Stimulated activated CD4-positive, alpha-beta T cell treated with anti-CD3 and anti-CD28 coated beads, Interleukin-1b, Interleukin-23, amount 100 ng/mL, for 1 hour (primary cell): ENCODE results near the gene TPD52L1.

Experiments used
- DNase-seq, 2 donors: peaks; one replicate each; pipeline ENCODE4 v3.0.0-alpha.2; 2020; ENCODE audit warnings: low read depth in 2 of 2

TPD52L1 gene

DNA sequence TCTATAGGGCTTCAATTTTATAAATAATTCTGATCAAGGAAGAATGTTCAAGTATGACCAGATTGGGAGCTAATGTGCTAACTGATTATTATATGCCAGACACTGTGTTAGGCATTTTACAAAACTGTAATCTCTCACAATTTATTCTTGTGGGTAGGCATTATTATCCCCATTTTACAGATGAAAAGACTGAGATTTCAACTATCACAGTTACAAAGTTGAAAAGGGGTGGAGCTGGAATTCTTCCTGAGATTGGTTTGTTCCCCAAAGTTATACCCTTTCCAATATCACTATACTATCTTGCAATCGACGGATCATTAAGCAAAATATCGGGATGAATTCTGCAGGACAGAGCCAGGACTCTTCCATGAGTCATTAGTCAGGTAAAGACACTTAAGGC is 57.1 kb downstream of the TPD52L1 start:
- no peak for DNase-seq

GRCh38 chr6:125211352-125211751 is 57.8 kb downstream of the TPD52L1 start:
- DNase-seq = no peak

GRCh38 chr6:125212377-125212776 is 58.8 kb downstream of the TPD52L1 start:
- DNase-seq = no peak

DNA sequence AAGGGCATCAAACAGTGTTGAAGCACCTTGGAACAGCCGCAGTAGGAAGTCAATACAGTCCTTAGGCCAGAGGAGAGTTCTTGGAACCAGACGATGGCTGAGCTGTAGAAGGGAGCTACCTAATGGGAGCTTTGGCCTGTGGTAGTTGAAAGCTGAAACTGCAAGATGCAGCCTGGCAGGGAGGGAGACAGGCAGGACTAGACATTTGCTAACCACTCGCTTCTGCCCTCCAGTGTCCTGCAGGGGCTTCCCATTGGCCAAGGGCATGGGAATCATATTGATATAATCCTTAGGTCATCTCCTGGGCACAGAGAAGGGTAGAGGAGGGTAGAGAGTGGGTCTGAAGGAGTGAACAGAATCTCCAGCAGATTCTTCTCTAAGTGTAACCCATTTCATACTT is 60.4 kb downstream of the TPD52L1 start:
- DNase-seq = no peak

- DNase-seq = no peak
Measured at GRCh38 chr6:125215252-125215819, 61.8 kb downstream of the TPD52L1 start.

- no peak for DNase-seq
Measured at GRCh38 chr6:125216015-125216414, 62.4 kb downstream of the TPD52L1 start.

DNA sequence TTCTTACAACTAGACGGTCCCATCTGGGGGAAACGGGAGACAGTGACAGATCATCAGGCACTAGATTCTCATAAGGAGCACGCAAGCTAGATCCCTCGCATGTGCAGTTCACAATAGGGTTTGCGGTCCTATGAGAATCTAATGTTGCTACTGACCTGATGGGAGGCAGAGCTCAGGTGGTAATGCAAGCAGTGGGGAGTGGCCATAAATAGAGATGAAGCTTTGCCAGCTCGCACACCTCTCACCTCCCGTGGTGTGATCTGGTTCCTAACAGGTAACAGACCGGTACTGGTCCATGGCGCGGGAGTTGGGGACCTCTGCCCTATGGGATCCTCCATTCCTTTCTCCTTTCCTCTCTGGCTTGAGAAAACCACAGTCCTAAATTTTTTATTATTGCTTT is 63.8 kb downstream of the TPD52L1 start:
- no peak for DNase-seq

DNA sequence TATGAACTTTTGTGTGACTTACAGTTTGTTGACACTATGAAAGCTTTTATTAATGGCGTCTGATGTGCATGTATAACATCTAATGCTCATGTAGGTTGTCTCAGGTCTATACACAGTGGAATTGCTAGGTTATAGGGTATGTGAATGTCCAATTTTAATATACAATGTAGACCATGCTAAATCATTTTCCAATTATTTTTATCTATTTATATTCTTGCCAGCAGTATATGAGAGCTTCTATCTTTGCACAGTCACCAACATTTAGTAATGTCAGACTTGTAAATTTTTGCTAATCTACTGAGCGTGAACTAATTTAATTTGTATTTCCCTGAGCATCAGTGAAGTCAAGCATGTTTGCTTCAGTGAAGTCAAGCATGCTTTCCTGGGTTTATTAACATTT is 64.4 kb downstream of the TPD52L1 start:
- DNase-seq = no peak

- no peak for DNase-seq
Measured at GRCh38 chr6:125219361-125219895, 65.9 kb downstream of the TPD52L1 start.

GRCh38 chr6:125220712-125221111 is 67.1 kb downstream of the TPD52L1 start:
- no peak for DNase-seq

- no peak for DNase-seq
Measured at GRCh38 chr6:125222531-125223455, 69.2 kb downstream of the TPD52L1 start.

GRCh38 chr6:125224231-125224861 is 70.8 kb downstream of the TPD52L1 start:
- DNase-seq = no peak

GRCh38 chr6:125227244-125227643 is 73.7 kb downstream of the TPD52L1 start:
- DNase-seq = no peak

- no peak for DNase-seq
Measured at GRCh38 chr6:125228981-125229479, 75.5 kb downstream of the TPD52L1 start.

DNA sequence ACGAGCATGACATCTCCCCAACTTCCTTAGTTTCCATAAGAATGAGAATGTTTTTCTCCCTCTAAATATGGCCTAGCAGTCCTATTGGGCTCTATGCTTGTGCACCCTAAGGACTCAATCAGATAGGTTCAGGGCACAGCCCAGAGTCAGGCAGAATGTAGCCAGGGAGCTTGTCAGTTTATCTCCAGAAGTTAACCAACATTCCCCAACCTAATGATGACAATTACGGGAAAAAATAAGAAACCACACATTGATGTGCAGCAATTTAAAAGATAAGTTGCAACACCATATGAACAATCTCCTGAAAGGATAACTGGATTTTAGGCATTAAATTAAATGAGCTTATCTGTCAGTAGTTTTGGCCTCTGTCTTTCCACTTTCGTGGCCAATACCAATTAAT is 77.1 kb downstream of the TPD52L1 start:
- no peak for DNase-seq

DNA sequence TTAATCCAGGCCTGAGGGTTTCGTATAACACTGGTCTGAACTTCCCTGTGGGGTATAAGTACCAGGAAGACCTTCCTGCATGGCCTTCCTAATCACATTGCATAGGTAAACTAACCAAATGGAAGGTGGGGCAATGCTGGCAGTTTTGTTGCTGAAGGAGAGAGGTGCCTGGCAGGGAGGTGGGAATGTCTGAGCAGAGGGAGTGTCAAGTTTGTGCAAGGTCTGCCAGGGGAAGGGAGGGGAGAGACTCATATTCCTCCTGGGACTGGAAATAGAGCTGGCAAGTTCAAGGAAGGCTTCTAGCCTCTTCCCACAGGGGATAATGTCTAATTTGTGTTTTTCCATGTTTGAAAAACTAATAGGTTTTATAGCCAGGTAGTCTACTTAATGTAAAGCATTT is 77.6 kb downstream of the TPD52L1 start:
- no peak for DNase-seq

DNA sequence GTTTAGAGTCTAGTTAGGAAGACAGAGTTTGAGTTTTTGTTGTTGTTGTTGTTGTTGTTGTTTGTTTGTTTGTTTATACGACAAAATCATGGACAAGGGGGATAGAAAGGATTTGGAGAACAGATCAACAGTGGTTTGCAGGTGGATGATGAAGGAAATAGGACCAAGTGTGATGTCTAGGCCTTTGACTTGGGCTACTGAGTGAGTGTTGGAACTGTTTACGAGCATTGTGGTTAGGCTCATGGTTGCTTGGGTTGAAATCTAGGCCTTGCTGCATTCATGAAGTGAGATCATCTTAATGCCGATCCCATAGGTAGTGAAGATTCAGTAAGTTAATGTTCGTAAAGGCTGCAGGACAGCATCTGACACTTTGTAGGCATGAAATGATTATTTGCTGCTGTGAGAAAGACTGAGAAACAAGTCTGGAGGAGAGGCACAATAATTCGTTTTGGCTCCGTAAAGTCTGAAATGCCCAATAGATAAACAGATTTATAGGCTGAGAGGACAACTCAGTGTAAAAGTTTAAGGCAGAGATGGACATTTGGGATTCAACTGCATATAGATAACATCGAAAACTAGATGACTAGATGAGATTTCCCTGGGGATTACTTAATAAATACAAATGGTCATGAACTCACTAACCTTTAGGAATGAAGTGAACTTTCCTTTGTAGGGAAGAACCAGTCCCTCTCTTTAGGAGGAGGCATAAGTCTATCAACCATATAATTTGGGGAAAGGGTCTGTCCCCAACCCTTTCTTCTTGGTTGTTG is 78.2 kb downstream of the TPD52L1 start:
- DNase-seq = no peak

- DNase-seq = no peak
Measured at GRCh38 chr6:125232466-125232865, 78.9 kb downstream of the TPD52L1 start.

GRCh38 chr6:125233202-125233601 is 79.6 kb downstream of the TPD52L1 start:
- no peak for DNase-seq

DNA sequence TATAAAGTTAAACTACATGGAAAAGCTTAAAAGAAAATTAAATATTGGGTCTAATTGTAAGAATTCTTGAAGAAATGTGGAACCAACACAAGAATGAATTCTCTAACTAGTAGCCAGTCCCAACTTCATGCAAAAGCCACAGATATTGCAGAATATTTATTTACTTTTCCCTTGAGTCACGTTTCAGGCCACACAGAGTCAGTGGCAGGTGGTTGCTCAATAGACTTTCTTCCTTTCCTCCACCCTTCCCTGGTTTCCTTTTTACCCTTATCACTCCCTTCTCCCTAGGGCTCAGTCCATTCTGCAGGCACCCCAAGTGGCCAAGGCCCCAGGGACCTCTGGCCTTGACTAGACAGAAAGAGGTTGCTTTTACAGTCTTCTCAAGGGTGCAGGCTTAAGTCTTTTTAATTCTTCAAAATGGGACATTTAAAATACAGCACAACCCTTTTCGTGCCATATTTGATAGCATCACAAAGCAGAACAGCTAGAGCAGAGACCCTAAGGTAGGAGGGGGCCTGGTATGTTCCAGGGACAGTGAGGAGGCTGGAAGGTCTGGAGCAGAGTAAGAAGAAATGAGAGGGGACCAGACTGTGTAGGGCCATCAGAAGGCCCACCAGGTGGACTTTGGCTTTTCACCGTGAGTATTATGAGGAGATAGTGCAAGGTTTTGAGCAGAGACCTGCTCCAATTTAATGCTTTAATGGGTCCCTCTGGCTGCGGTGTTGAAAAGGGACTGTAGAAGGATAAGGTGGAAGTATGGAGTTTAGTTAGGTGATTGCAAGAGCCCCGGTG is 83.2 kb downstream of the TPD52L1 start:
- no peak for DNase-seq

DNA sequence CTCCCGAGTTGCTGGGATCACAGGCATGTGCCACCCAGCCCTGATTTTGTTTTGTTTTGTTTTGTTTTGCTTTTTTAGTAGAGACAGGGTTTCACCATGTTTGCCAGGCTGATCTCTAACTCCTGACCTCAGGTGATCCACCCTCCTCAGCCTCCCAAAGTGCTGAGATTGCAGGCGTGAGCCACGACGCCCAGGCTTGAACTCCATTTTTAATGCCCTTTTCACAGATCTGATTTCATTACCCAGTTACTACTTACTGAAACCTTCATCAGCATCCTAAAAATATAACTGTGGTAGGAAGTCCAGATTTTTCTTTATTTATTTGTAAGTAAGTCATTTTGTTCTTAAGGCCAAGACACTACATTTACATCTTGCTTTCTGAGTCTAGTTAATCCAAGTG is 84.2 kb downstream of the TPD52L1 start:
- no peak for DNase-seq
